ENCODE data around the gene HOXD8. TPM values are rescaled to one million over a fixed set of nuclear protein-coding genes. Genes with fewer than 3 reads are reported as not detected.

The HOXD8 gene
- total and polyA plus RNA-seq, 10 of the 15 experiments (the other 5 are each of a cell fraction or from before 2014, with no cell fraction given), result not detected

GRCh38 chr2:176164611-176165369 is 35.3 kb downstream of the HOXD8 start:
- ChIA-PET POLR2A (no interaction called here), SMC1A (ENCODE audit: uncharacterized antibody, unreplicated experiment) (no interaction called here), RAD21 (ENCODE audit: unreplicated experiment) (no interaction called here), CTCF (no interaction called here)
- H3K27ac ChIP-seq (ENCODE audit: control insufficient read depth, insufficient read depth), result no peak overlapping the region
- no peaks in the 10 kb centered on the region for H3K4me1 ChIP-seq (ENCODE audit: control insufficient read depth, insufficient read depth, low read length)
- H3K9me3 ChIP-seq (replicated peaks; ENCODE audit: control insufficient read depth, insufficient read depth, low read length), result peaks cover 2% of the 10 kb centered on the region; the same call in 2 of the 3 replicates
- no peaks in the 10 kb centered on the region for H4K20me1 ChIP-seq (ENCODE audit: control insufficient read depth, insufficient read depth)
- no peak for ATAC-seq
- in situ Hi-C loops (cut with MboI) (no loop called here), intact Hi-C loops (cut with micrococcal nuclease; ENCODE audit: unreplicated experiment) (no loop called here)
- no peak overlapping the region for H3K4me3 ChIP-seq
- BruUV-seq (replicated peaks), result no TSS peak
- H3K36me3 ChIP-seq (ENCODE audit: control insufficient read depth in 2 of 2, insufficient read depth in 2 of 2, low read length in 1 of 2), result no peaks in the 10 kb centered on the region; a peak in 1 of 4 replicates
- H3K4me2 ChIP-seq (ENCODE audit: control insufficient read depth, insufficient read depth), result no peak overlapping the region
- no peak overlapping the region for H2AFZ ChIP-seq (ENCODE audit: control insufficient read depth, low read depth, low read length)
- DNase-seq (ENCODE audit: low read depth, low spot score), result no peak
- peak; percentile 83 for TF ChIP-seq SUZ12 (IDR thresholded peaks at IDR 0.05; ENCODE audit: unreplicated experiment)
- TF ChIP-seq EZH2 (IDR thresholded peaks at IDR 0.05; ENCODE audit: borderline replicate concordance, control insufficient read depth, low read depth, low read length), result 0 out of 2 replicates have a peak, but pooled peaks have one; percentile 60
- no peak for TF ChIP-seq KLF5 (IDR thresholded peaks at IDR 0.05; ENCODE audit: partially characterized antibody)
- H3K27me3 ChIP-seq (replicated peaks in 1 of 2; ENCODE audit: control insufficient read depth in 2 of 2, insufficient read depth in 2 of 2, low read length in 1 of 2), result peaks cover 18 to 23% of the 10 kb centered on the region in 2 experiments
- FAIRE-seq, result no peak
- 54% methylated on average over 52 of the region's 52 CpGs for WGBS (ENCODE audit: insufficient coverage, insufficient replicate concordance, low lambda C conversion rate, missing lambda C conversion rate)
- H3K79me2 ChIP-seq (ENCODE audit: control insufficient read depth, insufficient read depth, low read length), result no peaks in the 10 kb centered on the region
- no peak overlapping the region for H3K9ac ChIP-seq (ENCODE audit: control insufficient read depth, insufficient read depth, low read length)

- no peak overlapping the region for H3K4me3 ChIP-seq
- H3K79me2 ChIP-seq (ENCODE audit: control insufficient read depth, insufficient read depth, low read length), result no peaks in the 10 kb centered on the region
- H3K4me1 ChIP-seq (ENCODE audit: control insufficient read depth, insufficient read depth, low read length), result no peaks in the 10 kb centered on the region
- H2AFZ ChIP-seq (ENCODE audit: control insufficient read depth, low read depth, low read length), result no peak overlapping the region
- ChIA-PET SMC1A (ENCODE audit: uncharacterized antibody, unreplicated experiment) (interaction anchor here (1.0 kb wide), 1 partner anchor 484 kb away, joined by 4 read pairs; no protein-coding TSS in a partner anchor), RAD21 (ENCODE audit: unreplicated experiment) (no interaction called here), CTCF (interaction anchor here (0.6 kb wide), 1 partner anchor 865 kb away, joined by 4 read pairs; no protein-coding TSS in a partner anchor), POLR2A (no interaction called here)
- no peak overlapping the region for H3K9ac ChIP-seq (ENCODE audit: control insufficient read depth, insufficient read depth, low read length)
- intact Hi-C loops (cut with micrococcal nuclease; ENCODE audit: unreplicated experiment), result no loop called here
- H3K27me3 ChIP-seq (replicated peaks in 1 of 2; ENCODE audit: control insufficient read depth in 2 of 2, insufficient read depth in 2 of 2, low read length in 1 of 2), result peaks cover 18 to 20% of the 10 kb centered on the region in 2 experiments
- H3K9me3 ChIP-seq (replicated peaks; ENCODE audit: control insufficient read depth, insufficient read depth, low read length), result peaks cover 2% of the 10 kb centered on the region; the same call in 2 of the 3 replicates
- WGBS (ENCODE audit: insufficient coverage, insufficient replicate concordance, low lambda C conversion rate, missing lambda C conversion rate), result 42% methylated on average over 22 of the region's 26 CpGs
- no peak overlapping the region for H3K4me2 ChIP-seq (ENCODE audit: control insufficient read depth, insufficient read depth)
- no peak for DNase-seq (ENCODE audit: low read depth, low spot score)
- TF ChIP-seq HDAC6 (IDR thresholded peaks at IDR 0.05; ENCODE audit: unreplicated experiment) (no peak), SUZ12 (IDR thresholded peaks at IDR 0.05; ENCODE audit: unreplicated experiment) (no peak), ATF2 (IDR thresholded peaks at IDR 0.05; ENCODE audit: low read length) (no peak), BRCA1 (IDR thresholded peaks at IDR 0.05; ENCODE audit: low read depth, low read length) (no peak), TCF12 (IDR thresholded peaks at IDR 0.05; ENCODE audit: low read depth, low read length) (no peak), HSF1 (IDR thresholded peaks at IDR 0.05; ENCODE audit: low read depth, low read length) (no peak), TCF7 (IDR thresholded peaks at IDR 0.05; ENCODE audit: borderline replicate concordance) (no peak), NR2F1 (conservative IDR thresholded peaks at IDR 0.05) (no peak)
- no TSS peak for BruUV-seq (replicated peaks)
- no peaks in the 10 kb centered on the region for H4K20me1 ChIP-seq (ENCODE audit: control insufficient read depth, insufficient read depth)
- H3K27ac ChIP-seq (ENCODE audit: control insufficient read depth, insufficient read depth), result no peak overlapping the region
- no peak for FAIRE-seq
- in situ Hi-C loops (cut with MboI), result no loop called here
- no peaks in the 10 kb centered on the region; a peak in 1 of 4 replicates for H3K36me3 ChIP-seq (ENCODE audit: control insufficient read depth in 2 of 2, insufficient read depth in 2 of 2, low read length in 1 of 2)
- ATAC-seq, result no peak
Observed at GRCh38 chr2:176165370-176166050, 36.0 kb downstream of the HOXD8 start.
